OCI-LY3 (cell line): ENCODE data around the gene BAHD1.

Source experiments
- CTCF ChIP-seq: fragments of 200-600, 300-600 bp; sonication (generic); IDR thresholded peaks from 2 replicates; pipeline ENCODE4 v1.5.1; 2014; ENCODE audit warnings: antibody characterized with exemption, low read length, low read depth
- EZH2phosphoT487 ChIP-seq: fragments of 200-600 bp; shearing (Covaris generic); IDR thresholded peaks from 2 replicates; pipeline ENCODE4 v1.6.1; 2018; ENCODE audit warnings: antibody characterized with exemption, mixed run types, low read depth

GRCh38 chr15:40472171-40472727 lies 31.5 kb downstream of the BAHD1 start:
- TF ChIP-seq CTCF, result no peak
- TF ChIP-seq EZH2phosphoT487, result no peak
